CD4-positive, alpha-beta T cell treated with Interleukin-4 for 1 hour (primary cell): ENCODE results near the gene SUPT20HL2.
"Not testable (repeated sequence)": the region's sequence is repeated elsewhere in the genome, so short reads cannot be mapped to it uniquely, and the experiment has no call there.

Source experiments
- DNase-seq, 2 donors: peaks; one replicate each; pipeline ENCODE4 v3.0.0-alpha.2; 2020 to 2022

SUPT20HL2 gene

GRCh38 chrX:24309580-24310374, 4.1 kb downstream of the SUPT20HL2 start:
- DNase-seq, result not testable (repeated sequence)

GRCh38 chrX:24308803-24309202, 5.1 kb downstream of the SUPT20HL2 start:
- not testable (repeated sequence) for DNase-seq

DNA sequence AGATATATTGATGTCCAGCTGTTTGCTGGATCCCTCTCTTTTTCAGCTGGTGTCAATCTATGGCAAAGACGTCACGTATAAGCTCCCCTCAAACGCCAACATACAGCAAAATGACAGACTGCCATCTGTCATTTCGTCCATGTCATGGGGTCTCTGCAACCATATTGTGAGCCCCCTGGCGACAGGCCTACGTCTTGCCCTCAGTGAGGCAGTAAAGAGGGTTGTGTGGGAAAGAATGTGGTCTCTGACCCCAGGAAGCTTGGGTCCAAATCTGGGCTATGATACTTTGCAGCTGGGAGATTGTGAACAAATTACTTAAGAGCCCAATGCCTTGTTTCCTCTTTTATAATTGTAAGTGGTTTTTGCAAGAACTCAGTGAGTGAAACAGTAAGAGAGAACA, 7.4 kb downstream of the SUPT20HL2 start:
- no peak for DNase-seq

DNA sequence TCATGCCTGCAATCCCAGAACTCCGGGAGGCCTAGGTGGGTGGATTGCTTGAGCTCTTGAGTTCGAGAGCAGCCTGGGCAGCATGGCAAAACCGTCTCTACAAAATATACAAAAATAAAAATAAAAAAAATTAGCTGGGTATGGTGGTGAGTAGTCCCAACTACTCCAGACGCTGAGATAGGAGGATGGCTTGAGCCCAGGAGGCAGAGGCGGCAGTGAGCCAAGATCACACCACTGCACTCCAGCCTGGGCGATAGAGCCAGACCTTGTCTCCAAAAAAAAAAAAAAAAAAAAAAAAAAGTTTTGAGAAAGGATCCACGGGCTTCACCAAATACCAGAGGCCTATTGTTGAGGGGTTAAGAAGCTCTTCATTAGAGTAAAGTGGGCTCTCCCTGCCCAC, 8.0 kb downstream of the SUPT20HL2 start:
- DNase-seq, result no peak

DNA sequence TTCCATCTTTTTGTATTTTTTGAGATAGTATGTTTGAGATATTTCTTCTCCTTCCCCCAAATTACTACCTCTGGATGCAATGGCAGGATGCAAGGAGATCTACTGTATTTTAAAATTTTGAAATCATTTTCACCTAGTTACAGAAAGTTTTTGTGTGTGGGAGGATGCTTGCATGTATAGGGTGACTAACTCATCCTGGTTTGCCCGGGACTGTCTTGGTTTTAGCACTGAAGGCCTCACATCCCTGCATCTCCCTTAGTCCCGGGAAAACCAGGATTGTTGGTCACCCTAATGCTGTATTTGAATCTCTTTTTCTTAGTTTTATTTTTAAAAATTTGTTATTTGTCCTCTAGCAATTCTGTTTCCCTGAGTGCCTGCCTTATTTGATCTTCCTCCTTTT, 12.1 kb downstream of the SUPT20HL2 start:
- no peak for DNase-seq

DNA sequence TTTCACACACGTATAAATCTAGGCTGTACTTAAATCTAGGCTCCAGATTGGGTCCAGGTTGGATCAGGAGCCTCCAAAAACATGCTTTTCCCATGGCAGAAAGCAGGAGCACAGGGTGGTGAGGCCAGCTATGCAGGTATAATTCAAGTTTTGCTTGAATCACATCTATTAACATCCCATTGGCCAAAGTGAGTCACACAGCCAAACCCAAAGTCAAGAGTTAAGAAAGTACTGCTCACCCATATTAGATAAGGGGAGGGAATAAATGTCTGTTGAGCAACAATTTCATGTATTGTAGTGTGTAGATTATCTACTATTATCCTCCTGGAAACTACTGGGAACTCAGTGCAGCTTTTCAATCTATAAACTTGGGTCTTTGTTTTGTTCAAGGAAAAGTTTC, 12.8 kb downstream of the SUPT20HL2 start:
- no peak for DNase-seq

DNA sequence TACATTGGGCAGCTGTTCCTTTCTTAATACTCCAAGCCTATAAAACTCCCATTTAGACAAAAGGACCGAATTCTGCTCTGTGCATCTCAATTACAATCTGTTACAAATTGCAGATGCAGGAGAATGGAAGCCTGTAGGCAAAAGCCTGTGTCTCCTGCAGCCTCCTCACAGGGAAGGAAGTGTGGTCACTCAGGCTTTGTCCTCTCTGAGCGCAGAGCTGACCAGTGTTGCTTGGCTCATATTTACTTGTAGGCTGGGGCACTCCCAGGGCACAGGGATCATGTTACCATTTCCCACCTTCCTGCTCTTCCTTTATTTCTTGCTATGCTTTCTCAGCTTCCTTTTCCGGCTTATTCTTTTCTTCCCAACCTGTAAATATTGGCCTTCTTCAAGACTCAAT, 15.7 kb downstream of the SUPT20HL2 start:
- DNase-seq, result no peak

DNA sequence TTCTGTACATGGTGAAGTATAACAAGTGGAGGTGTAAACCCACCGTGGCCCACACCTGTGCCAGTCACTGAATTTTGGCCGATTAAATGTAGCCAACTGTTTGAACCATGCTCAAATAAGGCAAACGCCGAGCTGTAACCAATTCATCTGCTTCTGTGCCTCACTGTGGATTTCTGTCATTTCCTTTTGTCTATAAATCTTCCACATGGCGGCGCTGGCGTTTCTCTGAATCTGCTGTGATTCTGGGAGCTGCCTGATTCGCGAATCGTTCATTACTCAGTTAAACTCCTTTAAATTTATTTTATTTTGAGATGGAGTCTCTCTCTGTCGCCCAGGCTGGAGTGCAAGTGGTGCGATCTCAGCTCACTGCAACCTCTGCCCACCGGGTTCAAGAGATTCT, 19.2 kb downstream of the SUPT20HL2 start:
- no peak for DNase-seq

DNA sequence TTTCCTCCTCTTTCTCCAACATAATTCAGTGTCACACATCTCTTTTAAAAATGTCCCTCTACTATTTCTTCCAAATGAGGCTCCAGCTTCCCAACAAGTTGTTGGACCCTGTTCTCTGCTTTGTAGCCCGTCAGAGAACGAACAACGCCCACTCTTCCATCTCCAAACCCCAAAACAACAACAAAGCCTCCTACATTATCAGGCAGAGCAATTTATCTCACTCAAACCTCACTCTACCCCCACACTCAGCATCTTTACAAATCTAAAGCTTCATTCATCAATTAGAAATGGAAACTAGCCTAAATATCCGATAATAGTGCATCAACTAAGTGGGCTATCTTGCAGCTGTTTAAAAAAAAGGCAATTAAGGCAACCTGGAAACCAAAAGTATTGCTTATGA, 20.5 kb downstream of the SUPT20HL2 start:
- DNase-seq, result no peak

GRCh38 chrX:24292353-24292752, 21.5 kb downstream of the SUPT20HL2 start:
- no peak for DNase-seq

- DNase-seq, result no peak
Observed at GRCh38 chrX:24285082-24285481, 28.8 kb downstream of the SUPT20HL2 start.

DNA sequence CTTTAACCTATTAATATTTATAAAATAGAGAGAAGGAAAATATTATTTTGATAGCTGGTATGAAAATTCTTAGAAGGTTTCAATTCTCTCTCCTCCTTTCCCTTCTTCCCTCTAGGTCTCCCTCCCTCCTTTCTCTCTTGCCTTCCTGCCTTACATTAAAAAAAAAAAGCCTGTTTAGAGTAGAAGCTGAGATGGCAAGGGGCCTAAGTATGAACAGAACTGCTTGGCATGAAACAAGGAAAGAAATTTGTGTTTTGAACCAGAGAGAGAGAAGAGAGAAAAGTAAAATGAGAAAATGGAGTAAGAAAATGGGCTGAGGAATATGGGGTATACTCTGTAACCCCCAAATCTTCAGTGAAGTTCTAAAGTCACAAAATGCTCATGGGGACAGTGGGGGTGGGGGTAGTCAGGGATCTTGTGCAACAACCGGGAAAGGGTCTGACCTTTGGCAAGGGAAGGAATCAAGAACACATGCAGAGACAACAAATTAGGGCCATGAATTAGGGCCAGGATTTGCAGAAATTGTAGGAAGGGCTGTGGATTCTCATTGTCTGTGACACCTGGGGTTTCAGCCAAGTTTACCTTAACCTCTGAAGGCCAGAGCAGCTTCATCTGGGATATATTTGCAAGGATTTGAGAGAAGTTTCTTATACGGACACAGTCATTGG, 30.6 kb downstream of the SUPT20HL2 start:
- no peak for DNase-seq

DNA sequence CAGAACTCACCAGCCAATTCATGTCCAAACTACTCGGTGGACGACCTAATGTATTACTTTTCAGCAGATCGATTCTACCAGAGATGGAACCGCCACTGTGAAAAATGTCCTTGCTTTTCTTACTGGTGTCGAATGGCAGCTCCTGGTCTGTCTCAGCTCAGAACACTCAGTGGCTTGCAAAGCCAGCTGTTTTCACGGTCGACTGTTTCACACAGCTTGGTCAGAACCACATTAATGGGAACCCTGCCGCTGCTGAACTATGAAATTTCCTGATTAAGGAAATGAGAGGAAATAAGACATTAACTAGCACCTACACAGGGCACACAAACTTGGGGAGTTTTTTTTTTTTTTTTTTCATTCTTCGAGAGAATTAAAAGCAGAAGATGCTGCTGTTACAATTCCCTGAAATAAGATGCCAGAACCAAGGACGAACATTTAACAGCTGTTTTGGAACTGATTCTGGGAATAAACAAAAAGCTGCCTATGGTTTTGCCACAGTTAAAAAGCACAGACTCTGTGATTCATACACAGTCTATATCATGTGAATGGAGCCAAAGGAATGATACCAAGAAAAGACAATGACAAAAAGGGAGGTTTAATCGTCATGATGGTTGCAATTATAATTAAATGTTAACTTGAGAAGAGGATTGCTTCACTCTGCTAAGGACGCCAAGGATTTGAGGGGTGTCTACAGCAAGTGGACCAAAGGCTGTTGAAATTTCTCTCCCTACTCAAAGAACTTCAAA, 31.3 kb downstream of the SUPT20HL2 start:
- DNase-seq, result no peak

GRCh38 chrX:24277405-24277804, 36.5 kb downstream of the SUPT20HL2 start:
- no peak for DNase-seq

DNA sequence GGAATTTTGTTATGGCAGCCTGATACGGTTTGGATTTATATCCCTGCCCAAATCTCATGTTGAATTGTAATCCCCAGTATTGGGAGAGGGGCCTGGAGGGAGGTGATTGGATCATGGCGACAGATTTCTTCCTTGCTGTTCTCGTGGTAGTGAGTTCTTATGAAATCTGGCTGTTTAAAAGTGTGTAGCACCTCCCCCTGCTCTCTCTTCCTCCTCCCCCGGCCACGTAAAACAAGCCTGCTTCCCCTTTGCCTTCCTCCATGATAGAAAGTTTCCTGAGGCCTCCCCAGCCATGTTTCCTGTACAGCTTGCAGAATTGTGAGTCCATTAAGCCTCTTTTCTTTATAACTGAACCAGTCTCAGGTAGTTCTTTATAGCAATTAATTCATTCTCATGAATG, 37.9 kb downstream of the SUPT20HL2 start:
- no peak for DNase-seq

DNA sequence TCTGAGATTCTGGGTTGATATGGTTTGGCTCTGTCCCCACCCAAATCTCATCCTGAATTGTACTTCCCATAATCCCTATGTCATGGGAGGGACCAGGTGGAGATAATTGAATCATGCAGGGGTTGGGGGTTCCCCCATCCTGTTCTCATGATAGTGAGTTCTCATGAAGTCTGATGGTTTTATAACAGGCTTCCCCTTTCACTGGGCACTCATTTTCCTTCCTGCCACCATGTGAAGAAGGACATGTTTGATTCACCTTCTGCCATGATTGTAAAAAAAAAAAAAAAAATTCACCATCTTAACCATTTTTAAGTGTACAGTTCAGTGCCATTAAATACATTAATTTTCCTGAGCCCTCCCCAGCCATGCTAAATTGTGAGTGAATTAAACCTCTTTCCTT, 42.6 kb downstream of the SUPT20HL2 start:
- DNase-seq, result no peak

- no peak for DNase-seq
Observed at GRCh38 chrX:24268786-24269185, 45.1 kb downstream of the SUPT20HL2 start.

GRCh38 chrX:24266996-24267395, 46.9 kb downstream of the SUPT20HL2 start:
- DNase-seq, result no peak

- no peak for DNase-seq
Observed at GRCh38 chrX:24264383-24264782, 49.5 kb downstream of the SUPT20HL2 start.

GRCh38 chrX:24262309-24262708, 51.6 kb downstream of the SUPT20HL2 start:
- no peak for DNase-seq
